ENCODE data around the gene PARD3.

Gene PARD3

DNA sequence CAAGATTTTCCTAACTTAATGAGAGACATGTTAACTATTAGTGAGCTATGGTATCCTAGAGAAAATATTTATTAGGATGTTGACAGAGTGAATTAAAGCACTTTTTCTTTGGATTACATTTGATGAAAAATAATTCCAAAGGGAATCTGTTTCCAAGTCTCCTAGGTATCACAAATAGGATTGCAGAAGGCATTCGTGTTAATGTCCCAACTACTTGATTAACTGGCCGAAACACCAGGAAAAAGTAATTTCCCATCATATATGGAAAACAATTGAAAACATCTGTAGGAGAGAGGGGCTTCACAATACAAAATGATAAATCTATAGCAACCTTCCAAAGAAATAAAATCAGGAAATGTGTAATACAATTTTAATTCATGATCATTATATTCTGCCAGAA lies 406.7 kb downstream of the PARD3 start:
- TF ChIP-seq, protein P1, sequence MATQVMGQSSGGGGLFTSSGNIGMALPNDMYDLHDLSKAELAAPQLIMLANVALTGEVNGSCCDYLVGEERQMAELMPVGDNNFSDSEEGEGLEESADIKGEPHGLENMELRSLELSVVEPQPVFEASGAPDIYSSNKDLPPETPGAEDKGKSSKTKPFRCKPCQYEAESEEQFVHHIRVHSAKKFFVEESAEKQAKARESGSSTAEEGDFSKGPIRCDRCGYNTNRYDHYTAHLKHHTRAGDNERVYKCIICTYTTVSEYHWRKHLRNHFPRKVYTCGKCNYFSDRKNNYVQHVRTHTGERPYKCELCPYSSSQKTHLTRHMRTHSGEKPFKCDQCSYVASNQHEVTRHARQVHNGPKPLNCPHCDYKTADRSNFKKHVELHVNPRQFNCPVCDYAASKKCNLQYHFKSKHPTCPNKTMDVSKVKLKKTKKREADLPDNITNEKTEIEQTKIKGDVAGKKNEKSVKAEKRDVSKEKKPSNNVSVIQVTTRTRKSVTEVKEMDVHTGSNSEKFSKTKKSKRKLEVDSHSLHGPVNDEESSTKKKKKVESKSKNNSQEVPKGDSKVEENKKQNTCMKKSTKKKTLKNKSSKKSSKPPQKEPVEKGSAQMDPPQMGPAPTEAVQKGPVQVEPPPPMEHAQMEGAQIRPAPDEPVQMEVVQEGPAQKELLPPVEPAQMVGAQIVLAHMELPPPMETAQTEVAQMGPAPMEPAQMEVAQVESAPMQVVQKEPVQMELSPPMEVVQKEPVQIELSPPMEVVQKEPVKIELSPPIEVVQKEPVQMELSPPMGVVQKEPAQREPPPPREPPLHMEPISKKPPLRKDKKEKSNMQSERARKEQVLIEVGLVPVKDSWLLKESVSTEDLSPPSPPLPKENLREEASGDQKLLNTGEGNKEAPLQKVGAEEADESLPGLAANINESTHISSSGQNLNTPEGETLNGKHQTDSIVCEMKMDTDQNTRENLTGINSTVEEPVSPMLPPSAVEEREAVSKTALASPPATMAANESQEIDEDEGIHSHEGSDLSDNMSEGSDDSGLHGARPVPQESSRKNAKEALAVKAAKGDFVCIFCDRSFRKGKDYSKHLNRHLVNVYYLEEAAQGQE (IDR thresholded peaks at IDR 0.05; ENCODE audit: insufficient read depth in 1 of 2, low read depth in 2 of 2, low read length in 2 of 2), result no peak
- TF ChIP-seq SIN3A (IDR thresholded peaks at IDR 0.05; ENCODE audit: borderline replicate concordance, insufficient read depth, low read length), result no peak
- no peak for TF ChIP-seq POLR2AphosphoS5 (IDR thresholded peaks at IDR 0.05; ENCODE audit: low read depth, low read length)
- no peak for TF ChIP-seq FOXP2 (optimal IDR thresholded peaks at IDR 0.05; ENCODE audit: borderline replicate concordance, extremely low read depth, extremely low read length, insufficient read depth)

DNA sequence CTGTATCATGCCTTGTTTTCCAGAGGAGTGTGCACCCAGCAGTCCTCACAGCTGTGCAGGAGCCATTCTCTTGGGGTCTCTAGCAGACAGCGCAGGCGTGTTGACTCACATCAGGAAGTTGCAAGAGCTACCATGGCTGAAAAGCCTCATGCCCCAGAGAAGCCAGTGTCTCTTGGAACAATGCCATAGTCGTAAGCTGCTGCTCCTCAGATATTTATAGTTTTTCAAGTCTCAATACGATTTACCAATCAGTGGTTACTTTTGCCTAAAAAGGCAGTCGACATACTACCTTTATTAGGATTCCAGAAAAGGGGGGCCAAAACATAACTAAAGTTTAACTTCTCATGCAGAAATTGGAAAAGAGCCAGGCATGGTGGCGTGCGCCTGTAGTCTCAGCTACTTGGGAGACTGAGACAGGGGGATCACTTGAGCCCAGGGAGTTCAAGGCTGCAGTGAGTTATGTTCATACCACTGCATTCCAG lies 407.7 kb downstream of the PARD3 start:
- no peak for TF ChIP-seq SIN3A (IDR thresholded peaks at IDR 0.05; ENCODE audit: borderline replicate concordance, insufficient read depth, low read length)
- no peak for TF ChIP-seq FOXP2 (optimal IDR thresholded peaks at IDR 0.05; ENCODE audit: borderline replicate concordance, extremely low read depth, extremely low read length, insufficient read depth)
- no peak for TF ChIP-seq POLR2AphosphoS5 (IDR thresholded peaks at IDR 0.05; ENCODE audit: low read depth, low read length)
- TF ChIP-seq, protein P1 (IDR thresholded peaks at IDR 0.05; ENCODE audit: insufficient read depth in 1 of 2, low read depth in 2 of 2, low read length in 2 of 2), result no peak
- no peak for TF ChIP-seq TAF1 (IDR thresholded peaks at IDR 0.05; ENCODE audit: borderline replicate concordance, insufficient read depth, low read length)

DNA sequence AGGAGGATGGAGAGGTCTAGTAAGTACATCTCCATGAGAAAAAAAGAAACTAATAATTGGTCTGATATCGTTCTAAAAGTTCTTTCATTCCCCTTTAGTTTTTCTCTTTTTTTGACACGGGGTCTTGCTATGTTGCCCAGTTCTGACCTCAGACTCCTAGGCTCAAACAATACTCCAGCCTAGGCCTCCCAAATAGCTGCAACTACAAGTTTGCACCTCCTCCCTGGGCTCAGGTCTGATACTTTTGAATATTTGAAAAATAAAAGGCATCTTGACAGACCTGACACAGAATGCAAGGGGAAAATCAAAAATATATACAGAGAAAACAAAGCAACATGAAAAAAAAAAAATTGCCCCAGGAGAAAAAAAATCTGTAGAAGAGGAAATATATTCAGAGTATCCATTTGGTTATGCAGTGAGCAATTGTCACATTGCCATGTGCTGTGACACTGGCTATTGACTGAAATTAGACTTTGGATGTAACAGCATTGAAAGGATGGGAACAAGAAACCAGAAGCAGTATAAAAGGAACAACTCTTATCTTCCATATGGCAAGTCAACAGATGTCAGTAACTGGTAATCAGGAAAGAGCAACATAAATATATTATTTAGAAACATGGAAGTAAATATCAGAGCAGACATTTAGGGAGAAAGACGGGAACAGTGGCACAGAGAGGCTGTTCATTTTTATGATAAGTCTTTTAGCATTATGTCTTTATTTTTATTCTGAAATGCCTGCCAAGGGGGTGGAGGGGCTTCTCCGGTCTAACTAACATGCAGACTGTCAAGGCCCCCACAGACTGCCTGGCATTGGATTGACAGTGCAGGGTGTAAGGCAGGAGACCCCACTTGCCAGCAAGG lies 408.4 kb downstream of the PARD3 start:
- TF ChIP-seq SIN3A (IDR thresholded peaks at IDR 0.05; ENCODE audit: borderline replicate concordance, insufficient read depth, low read length), result no peak
- TF ChIP-seq FOXP2 (optimal IDR thresholded peaks at IDR 0.05; ENCODE audit: borderline replicate concordance, extremely low read depth, extremely low read length, insufficient read depth), result no peak
- TF ChIP-seq TAF1 (IDR thresholded peaks at IDR 0.05; ENCODE audit: borderline replicate concordance, insufficient read depth, low read length), result no peak
- TF ChIP-seq, protein P1 (IDR thresholded peaks at IDR 0.05; ENCODE audit: insufficient read depth in 1 of 2, low read depth in 2 of 2, low read length in 2 of 2), result no peak
- TF ChIP-seq POLR2AphosphoS5 (IDR thresholded peaks at IDR 0.05; ENCODE audit: low read depth, low read length), result no peak

DNA sequence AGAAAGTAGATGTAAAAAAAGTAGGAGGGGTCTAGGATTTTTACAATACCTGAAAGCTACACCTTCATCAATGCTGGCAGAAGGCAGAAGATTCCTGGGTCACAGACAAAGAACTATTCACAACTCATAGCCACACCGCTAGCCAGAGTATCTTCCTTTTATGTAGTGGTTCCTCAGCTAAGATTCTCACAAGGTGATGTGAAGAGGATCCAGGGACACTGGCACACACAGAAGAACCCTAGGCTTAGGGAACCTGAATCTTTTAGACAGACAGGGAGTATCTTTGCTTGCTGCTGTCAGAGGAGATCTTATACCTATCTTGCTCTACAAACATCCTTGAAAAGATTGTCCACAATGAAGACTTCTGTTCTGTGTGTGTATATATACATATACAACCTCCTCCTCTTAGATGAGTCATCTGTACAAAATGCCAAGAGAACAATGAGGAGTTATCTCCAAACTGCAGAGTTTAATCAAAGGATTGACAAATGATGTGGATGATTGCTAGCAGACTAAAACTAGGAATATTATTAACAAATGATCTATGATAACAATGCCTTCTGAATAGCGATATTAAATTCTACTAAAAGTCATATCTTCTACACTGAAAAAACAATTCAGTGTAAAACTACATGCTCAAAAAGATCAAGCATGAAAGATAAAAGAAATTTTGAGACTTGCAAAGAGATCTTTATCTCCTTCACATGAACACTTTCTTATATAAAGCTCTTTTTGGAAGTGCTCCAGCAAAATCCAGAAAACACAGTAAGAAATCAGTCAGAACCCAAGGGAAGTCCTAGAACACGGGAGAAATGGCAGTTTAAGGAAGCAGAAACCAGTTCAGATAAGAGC lies 409.3 kb downstream of the PARD3 start:
- TF ChIP-seq, protein P1 (IDR thresholded peaks at IDR 0.05; ENCODE audit: insufficient read depth in 1 of 2, low read depth in 2 of 2, low read length in 2 of 2), result no peak
- TF ChIP-seq SIN3A (IDR thresholded peaks at IDR 0.05; ENCODE audit: borderline replicate concordance, insufficient read depth, low read length) (no peak), FOXP2 (optimal IDR thresholded peaks at IDR 0.05; ENCODE audit: borderline replicate concordance, extremely low read depth, extremely low read length, insufficient read depth) (no peak), TAF1 (IDR thresholded peaks at IDR 0.05; ENCODE audit: borderline replicate concordance, insufficient read depth, low read length) (no peak), POLR2AphosphoS5 (IDR thresholded peaks at IDR 0.05; ENCODE audit: low read depth, low read length) (no peak)
